Fibroblast of villous mesenchyme (primary cell): ENCODE measurements around the gene FH. TPM values are rescaled to one million over a fixed set of nuclear protein-coding genes. Genes with fewer than 3 reads are reported as not detected.

ENCODE experiments used
- DNase-seq: peaks from one replicate; pipeline ENCODE4 v3.0.0-alpha.2; 2010; ENCODE audit warnings: low read depth
- H3K4me3 ChIP-seq: 2 replicates; pipeline ENCODE4 v1.5.1; 2011; ENCODE audit warnings: low read depth, mild to moderate bottlenecking, low read length
- total RNA-seq: library from RNA; depleted of rRNA; stranded (reverse); fragments of >200 nt; gene quantifications from 2 replicates; pipeline ENCODE4 v1.2.3, GENCODE V29; 2012
- TF ChIP-seq, protein P1 (sequence below): IDR thresholded peaks from 2 replicates; pipeline ENCODE4 v1.5.1; 2012; ENCODE audit warnings: low read depth, mild to moderate bottlenecking, low read length; ENCODE audit not compliant: insufficient read depth

The FH gene
- total RNA-seq, 1 donor: 128 TPM

DNA sequence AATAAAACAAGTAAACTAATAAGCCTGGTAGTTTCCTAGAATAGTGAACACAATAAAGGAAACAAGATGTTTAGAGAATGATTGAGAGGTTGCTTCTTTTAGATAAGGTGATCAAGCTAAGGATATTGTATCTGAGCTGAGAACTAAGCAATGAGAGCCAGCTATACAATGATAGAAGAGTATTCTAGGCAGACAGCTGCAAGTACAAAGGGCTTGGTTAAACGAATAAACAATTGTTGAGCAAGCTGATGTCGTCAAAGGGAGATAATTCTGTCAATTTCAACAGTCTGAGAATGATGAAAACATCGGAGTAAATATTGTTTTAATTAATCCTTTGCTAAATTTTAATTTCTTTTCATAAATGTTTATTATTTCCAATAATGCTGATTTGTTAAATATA, 5.5 kb upstream of the FH start:
- TF ChIP-seq, protein P1, sequence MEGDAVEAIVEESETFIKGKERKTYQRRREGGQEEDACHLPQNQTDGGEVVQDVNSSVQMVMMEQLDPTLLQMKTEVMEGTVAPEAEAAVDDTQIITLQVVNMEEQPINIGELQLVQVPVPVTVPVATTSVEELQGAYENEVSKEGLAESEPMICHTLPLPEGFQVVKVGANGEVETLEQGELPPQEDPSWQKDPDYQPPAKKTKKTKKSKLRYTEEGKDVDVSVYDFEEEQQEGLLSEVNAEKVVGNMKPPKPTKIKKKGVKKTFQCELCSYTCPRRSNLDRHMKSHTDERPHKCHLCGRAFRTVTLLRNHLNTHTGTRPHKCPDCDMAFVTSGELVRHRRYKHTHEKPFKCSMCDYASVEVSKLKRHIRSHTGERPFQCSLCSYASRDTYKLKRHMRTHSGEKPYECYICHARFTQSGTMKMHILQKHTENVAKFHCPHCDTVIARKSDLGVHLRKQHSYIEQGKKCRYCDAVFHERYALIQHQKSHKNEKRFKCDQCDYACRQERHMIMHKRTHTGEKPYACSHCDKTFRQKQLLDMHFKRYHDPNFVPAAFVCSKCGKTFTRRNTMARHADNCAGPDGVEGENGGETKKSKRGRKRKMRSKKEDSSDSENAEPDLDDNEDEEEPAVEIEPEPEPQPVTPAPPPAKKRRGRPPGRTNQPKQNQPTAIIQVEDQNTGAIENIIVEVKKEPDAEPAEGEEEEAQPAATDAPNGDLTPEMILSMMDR: no peak
- DNase-seq: no peak

DNA sequence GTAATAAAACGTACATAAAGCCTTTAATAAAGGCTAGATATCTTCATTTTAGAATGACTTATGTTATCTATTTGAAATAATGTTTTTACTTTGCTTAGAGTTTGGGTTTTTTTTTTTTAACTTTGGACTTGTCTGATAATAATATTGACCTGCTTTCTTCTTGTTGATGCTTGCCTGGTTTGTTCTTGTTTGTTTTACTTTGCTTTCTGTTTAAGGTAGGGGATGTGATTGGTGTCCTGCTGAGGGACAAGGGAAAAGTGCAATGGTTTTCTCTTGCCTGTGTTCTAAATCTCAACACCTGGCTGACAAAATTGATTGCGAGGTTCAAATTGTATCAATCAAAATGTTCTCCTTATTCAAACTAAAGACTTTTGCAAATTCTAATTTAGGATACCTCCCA, 2.2 kb upstream of the FH start:
- TF ChIP-seq, protein P1: no peak
- no peak overlapping the region for H3K4me3 ChIP-seq
- DNase-seq: no peak

More for the DNA sequence above, 5.5 kb upstream of the FH start:
- no peak overlapping the region for H3K4me3 ChIP-seq

DNA sequence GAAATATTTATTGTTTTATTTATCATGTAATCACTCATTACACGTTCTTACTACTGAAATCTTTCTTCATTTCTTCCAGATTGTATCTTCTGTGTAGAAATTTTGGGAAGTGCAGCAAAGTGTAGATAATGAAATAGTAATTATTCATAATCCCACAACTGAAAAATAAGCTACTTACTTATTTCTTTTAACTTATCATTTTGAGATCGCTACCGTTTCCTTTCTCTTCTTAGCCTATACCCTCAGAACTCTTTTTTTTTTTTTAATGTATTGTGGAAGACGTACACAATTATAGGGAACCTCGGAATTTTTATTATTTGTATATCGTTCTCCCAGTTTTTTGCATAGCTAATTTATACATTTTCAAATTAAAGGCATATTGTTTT, 518 bp upstream of the FH start:
- TF ChIP-seq, protein P1: no peak
- H3K4me3 ChIP-seq: peak overlapping the region; percentile 77

DNA sequence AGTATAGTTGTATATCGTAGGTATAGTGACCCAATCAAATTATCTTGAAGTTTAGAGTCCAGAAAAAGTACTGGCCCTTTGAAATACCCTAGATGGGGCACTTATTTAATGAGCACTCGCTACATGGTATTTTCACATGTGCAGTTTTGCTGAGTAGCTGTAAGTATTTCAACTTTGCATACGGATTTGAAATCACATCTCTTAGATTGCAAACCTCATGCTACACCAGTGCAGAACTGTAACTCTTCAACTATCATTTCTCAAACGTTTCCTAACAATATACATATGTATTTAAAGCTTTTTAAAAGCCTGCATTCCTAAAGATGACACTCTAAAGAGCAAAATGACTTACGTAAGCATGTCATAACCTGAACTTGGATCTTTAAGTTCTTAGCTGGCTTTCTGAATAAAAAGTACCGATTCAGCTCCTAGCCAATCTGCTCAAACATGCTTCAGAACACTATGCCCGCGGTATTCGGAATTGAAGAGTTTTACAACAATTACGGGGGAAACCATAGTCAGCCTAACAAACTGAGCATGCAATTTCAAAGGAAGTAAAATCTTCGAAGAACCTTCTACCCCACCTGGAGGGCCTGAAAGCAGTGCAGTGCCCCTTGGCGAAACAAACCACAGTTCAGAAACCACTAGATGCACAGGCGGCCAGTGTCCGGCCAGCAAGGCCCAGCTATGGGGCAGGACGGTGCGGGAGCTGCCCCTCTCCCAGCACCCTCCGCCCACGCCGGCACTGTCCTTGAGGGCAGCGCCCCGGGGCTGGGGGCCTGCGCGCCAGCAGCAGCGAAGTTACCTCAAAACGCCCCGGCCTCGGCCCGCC, 863 bp downstream of the FH start:
- DNase-seq: peak; percentile 25
- TF ChIP-seq, protein P1: no peak
- peak overlapping the region; percentile 77 for H3K4me3 ChIP-seq

More for the DNA sequence above, 518 bp upstream of the FH start:
- no peak for DNase-seq

DNA sequence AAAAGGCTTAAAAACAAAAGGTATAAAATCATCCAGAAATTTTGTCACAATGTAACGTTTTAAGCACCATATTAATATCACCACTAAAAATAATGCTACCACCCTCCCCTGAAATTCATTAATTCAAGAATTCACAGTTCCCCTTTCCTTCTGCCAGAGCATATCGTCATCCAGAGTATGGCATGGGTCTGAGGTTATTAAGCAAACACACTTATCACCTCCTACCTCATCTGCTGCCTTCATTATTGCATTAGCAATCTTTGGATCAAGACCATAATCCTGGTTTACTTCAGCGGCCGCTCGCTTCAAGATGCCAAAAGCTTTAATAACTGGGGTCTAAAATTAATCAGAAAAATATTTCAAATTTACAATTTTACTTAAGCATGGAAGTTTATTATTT, 6.2 kb downstream of the FH start:
- H3K4me3 ChIP-seq: no peak overlapping the region
- TF ChIP-seq, protein P1: no peak
- DNase-seq: no peak

DNA sequence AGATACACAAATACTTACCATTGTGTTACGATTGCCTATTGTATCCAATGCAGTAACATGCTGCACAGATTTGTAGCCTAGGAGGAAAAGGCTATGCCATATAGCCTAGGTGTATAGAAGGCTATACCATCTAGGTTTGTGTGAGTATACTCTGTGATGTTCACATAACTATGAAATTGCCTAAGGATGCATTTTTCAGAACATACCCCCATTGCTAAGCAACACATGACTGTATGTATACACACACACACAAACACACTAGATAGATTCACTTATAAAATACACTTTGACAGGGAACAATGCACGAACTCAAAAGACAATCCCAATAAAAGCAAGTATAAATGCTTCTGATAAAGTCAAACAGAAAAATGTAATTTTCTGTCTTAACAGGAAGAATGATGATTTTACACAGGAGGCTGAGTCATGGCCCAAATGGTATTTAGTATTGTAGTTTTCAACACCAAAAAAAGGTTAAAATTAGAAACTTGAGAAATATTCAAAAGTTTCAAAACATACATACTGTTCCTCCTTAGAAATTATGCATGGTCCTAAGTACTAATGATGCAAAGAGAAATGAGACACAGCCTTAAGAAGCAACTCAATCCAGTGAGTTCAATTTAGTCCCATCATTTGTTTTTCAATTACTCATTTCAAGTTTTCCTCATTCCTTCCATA, 12.2 kb downstream of the FH start:
- DNase-seq: peak; percentile 30
- H3K4me3 ChIP-seq: no peak overlapping the region
- TF ChIP-seq, protein P1: no peak
